Astrocyte (in vitro differentiated cells and primary cell): Measurements from ENCODE around the gene ALG14. TPM values are rescaled to one million over a fixed set of nuclear protein-coding genes. Genes with fewer than 3 reads are reported as not detected.

Source experiments
- DNase-seq: peaks from one replicate; pipeline ENCODE4 v3.0.0-alpha.2; 2010; ENCODE audit warnings: low read depth
- FAIRE-seq: peaks from 2 replicates; lab custom pipeline; 2011; peaks lifted over from hg19 to GRCh38; lab: Jason Lieb, UNC
- H2AFZ ChIP-seq: 2 replicates; pipeline ENCODE4 v1.6.0; 2012; ENCODE audit warnings: low read depth, low read length, inconsistent platforms
- H3K27ac ChIP-seq: 2 replicates; pipeline ENCODE4 v1.5.1; 2011; ENCODE audit warnings: low read depth, low read length, inconsistent platforms
- H3K27me3 ChIP-seq: 2 replicates; pipeline ENCODE4 v1.6.0; 2011; ENCODE audit warnings: low read length, inconsistent platforms; ENCODE audit not compliant: insufficient read depth
- H3K36me3 ChIP-seq: 2 replicates; pipeline ENCODE4 v1.5.1; 2011; ENCODE audit warnings: low read length, inconsistent platforms; ENCODE audit not compliant: insufficient read depth
- H3K4me1 ChIP-seq: 2 replicates; pipeline ENCODE4 v1.5.1; 2011; ENCODE audit warnings: low read length, inconsistent platforms; ENCODE audit not compliant: insufficient read depth
- H3K4me2 ChIP-seq: 2 replicates; pipeline ENCODE4 v1.6.0; 2012; ENCODE audit warnings: low read length, inconsistent platforms
- H3K4me3 ChIP-seq: 2 replicates; pipeline ENCODE4 v1.5.1; 2011; ENCODE audit warnings: low read depth, mild to moderate bottlenecking, low read length, inconsistent platforms; ENCODE audit not compliant: insufficient read depth
- H3K79me2 ChIP-seq: 2 replicates; pipeline ENCODE4 v1.6.0; 2012; ENCODE audit warnings: mild to moderate bottlenecking, low read length, inconsistent platforms; ENCODE audit not compliant: insufficient read depth
- H3K9ac ChIP-seq: 2 replicates; pipeline ENCODE4 v1.6.0; 2012; ENCODE audit warnings: mild to moderate bottlenecking, low read length, inconsistent platforms
- H3K9me3 ChIP-seq: 2 replicates; pipeline ENCODE4 v1.5.1; 2012; ENCODE audit warnings: low read depth, mild to moderate bottlenecking, low read length, inconsistent platforms; ENCODE audit not compliant: insufficient read depth
- H4K20me1 ChIP-seq: 2 replicates; pipeline ENCODE4 v1.6.0; 2012; ENCODE audit warnings: low read length, inconsistent platforms; ENCODE audit not compliant: insufficient read depth
- H3K27ac Mint-ChIP-seq: one replicate; pipeline ENCODE4 v1.8.0; 2021; ENCODE audit warnings: mild to moderate bottlenecking, mixed read lengths; ENCODE audit not compliant: unreplicated experiment
- H3K27me3 Mint-ChIP-seq: one replicate; pipeline ENCODE4 v1.8.0; 2021; ENCODE audit warnings: low read depth, mixed read lengths; ENCODE audit not compliant: unreplicated experiment
- H3K36me3 Mint-ChIP-seq: one replicate; pipeline ENCODE4 v1.8.0; 2021; ENCODE audit warnings: low read depth, mixed read lengths; ENCODE audit not compliant: unreplicated experiment
- H3K4me1 Mint-ChIP-seq: one replicate; pipeline ENCODE4 v1.8.0; 2021; ENCODE audit warnings: low read depth, mixed read lengths; ENCODE audit not compliant: unreplicated experiment
- H3K4me3 Mint-ChIP-seq: one replicate; pipeline ENCODE4 v1.8.0; 2021; ENCODE audit warnings: mild to moderate bottlenecking, moderate library complexity, mixed read lengths; ENCODE audit not compliant: unreplicated experiment
- H3K9me3 Mint-ChIP-seq: one replicate; pipeline ENCODE4 v1.8.0; 2021; ENCODE audit warnings: mild to moderate bottlenecking, mixed read lengths; ENCODE audit not compliant: unreplicated experiment
- CTCF ChIP-seq: IDR thresholded peaks from 2 replicates; pipeline ENCODE4 v1.5.1; 2011; ENCODE audit warnings: low read depth, mild to moderate bottlenecking, inconsistent platforms, low read length, moderate library complexity; ENCODE audit not compliant: insufficient read depth
- EZH2 ChIP-seq: IDR thresholded peaks from 2 replicates; pipeline ENCODE4 v1.6.1; 2012; ENCODE audit warnings: mild to moderate bottlenecking, low read length, inconsistent platforms; ENCODE audit not compliant: insufficient read depth
- total RNA-seq: library from RNA; stranded (reverse); gene quantifications from 2 replicates; pipeline ENCODE4 v1.2.1, GENCODE V29; 2021

Gene ALG14
- total RNA-seq, 1 donor from 2014 or later: 6.9 TPM

GRCh38 chr1:94988356-94988755 lies 84.4 kb downstream of the ALG14 start:
- no peaks in the 10 kb centered on the region for H3K9me3 ChIP-seq
- Mint-ChIP-seq H3K27ac (peak overlapping the region; percentile 30), H3K4me1 (peaks cover 31% of the 10 kb centered on the region)

GRCh38 chr1:94986783-94987182 lies 86.0 kb downstream of the ALG14 start:
- peaks cover 21% of the 10 kb centered on the region for H3K4me1 ChIP-seq
- H3K9ac ChIP-seq: no peak overlapping the region
- H3K4me1 Mint-ChIP-seq: peaks cover 33% of the 10 kb centered on the region
- no peak overlapping the region for H2AFZ ChIP-seq
- H3K4me3 Mint-ChIP-seq: peak overlapping the region; percentile 36
- H4K20me1 ChIP-seq: no peaks in the 10 kb centered on the region
- no peaks in the 10 kb centered on the region for H3K9me3 Mint-ChIP-seq
- H3K27ac ChIP-seq: no peak overlapping the region
- H3K36me3 ChIP-seq: no peaks in the 10 kb centered on the region
- peak; percentile 74 for DNase-seq
- no peaks in the 10 kb centered on the region for H3K9me3 ChIP-seq
- FAIRE-seq: no peak
- H3K27me3 ChIP-seq: no peaks in the 10 kb centered on the region
- no peak overlapping the region for H3K27ac Mint-ChIP-seq
- H3K27me3 Mint-ChIP-seq: no peaks in the 10 kb centered on the region
- no peaks in the 10 kb centered on the region for H3K79me2 ChIP-seq
- H3K4me3 ChIP-seq: no peak overlapping the region
- TF ChIP-seq CTCF: no peak
- peaks cover 2% of the 10 kb centered on the region for H3K36me3 Mint-ChIP-seq
- H3K4me2 ChIP-seq: peak overlapping the region; percentile 12

More at GRCh38 chr1:94988356-94988755, 84.4 kb downstream of the ALG14 start:
- peaks cover 11% of the 10 kb centered on the region for H3K4me1 ChIP-seq
- H4K20me1 ChIP-seq: no peaks in the 10 kb centered on the region
- peak overlapping the region; percentile 5 for H3K4me2 ChIP-seq
- no peaks in the 10 kb centered on the region for H3K36me3 ChIP-seq
- Mint-ChIP-seq H3K36me3 (peaks cover 2% of the 10 kb centered on the region), H3K9me3 (no peaks in the 10 kb centered on the region), H3K27me3 (no peaks in the 10 kb centered on the region), H3K4me3 (peak overlapping the region; percentile 28)
- no peak overlapping the region for H3K27ac ChIP-seq
- no peaks in the 10 kb centered on the region for H3K79me2 ChIP-seq
- H3K27me3 ChIP-seq: no peaks in the 10 kb centered on the region
- DNase-seq: peak; percentile 61
- H2AFZ ChIP-seq: no peak overlapping the region
- no peak for TF ChIP-seq CTCF
- TF ChIP-seq EZH2: no peak
- FAIRE-seq: no peak
- no peak overlapping the region for H3K4me3 ChIP-seq
- H3K9ac ChIP-seq: no peak overlapping the region

GRCh38 chr1:94983171-94983739 lies 89.5 kb downstream of the ALG14 start:
- FAIRE-seq (peak; percentile 13), DNase-seq (peak; percentile 84)
- no peaks in the 10 kb centered on the region for H3K27me3 ChIP-seq
- no peak overlapping the region for H3K4me3 Mint-ChIP-seq
- peak overlapping the region; percentile 22 for H3K27ac ChIP-seq
- peak overlapping the region; percentile 58 for H3K4me2 ChIP-seq
- peak overlapping the region; percentile 35 for H3K9ac ChIP-seq
- peak overlapping the region; percentile 76 for H3K27ac Mint-ChIP-seq
- H3K36me3 Mint-ChIP-seq: no peaks in the 10 kb centered on the region
- H2AFZ ChIP-seq: no peak overlapping the region
- H3K9me3 ChIP-seq: no peaks in the 10 kb centered on the region
- H3K9me3 Mint-ChIP-seq: no peaks in the 10 kb centered on the region
- no peaks in the 10 kb centered on the region for H4K20me1 ChIP-seq
- no peaks in the 10 kb centered on the region for H3K79me2 ChIP-seq
- H3K4me1 ChIP-seq: peaks cover 34% of the 10 kb centered on the region
- TF ChIP-seq CTCF (no peak), EZH2 (no peak)
- peaks cover 47% of the 10 kb centered on the region for H3K4me1 Mint-ChIP-seq
- H3K27me3 Mint-ChIP-seq: no peaks in the 10 kb centered on the region
- H3K36me3 ChIP-seq: no peaks in the 10 kb centered on the region
- H3K4me3 ChIP-seq: no peak overlapping the region
